GM06990 (cell line): ENCODE data around the gene LPGAT1.
"Not testable (repeated sequence)": the region's sequence is repeated elsewhere in the genome, so short reads cannot be mapped to it uniquely, and the experiment has no call there.

Experiments
- DNase-seq: peaks from one replicate; pipeline ENCODE4 v3.0.0-alpha.2; 2011; ENCODE audit not compliant: insufficient read length; ENCODE audit errors: extremely low read depth
- H3K27me3 ChIP-seq: replicated peaks from 2 replicates; pipeline ENCODE4 v1.6.0; 2011; ENCODE audit warnings: low read length; ENCODE audit not compliant: control insufficient read depth, insufficient read depth
- H3K36me3 ChIP-seq: 2 replicates; pipeline ENCODE4 v1.5.1; 2011; ENCODE audit warnings: low read length; ENCODE audit not compliant: control insufficient read depth, insufficient read depth
- H3K4me3 ChIP-seq: replicated peaks from 2 replicates; pipeline ENCODE4 v1.5.1; 2011; ENCODE audit warnings: low read depth, mild to moderate bottlenecking, control low read depth, low read length
- TF ChIP-seq, protein P1 (sequence below): IDR thresholded peaks from 2 replicates; pipeline ENCODE4 v1.5.1; 2011; ENCODE audit warnings: low read length, control low read depth, mild to moderate bottlenecking, inconsistent platforms; ENCODE audit not compliant: insufficient read depth, poor library complexity, severe bottlenecking

LPGAT1 gene

DNA sequence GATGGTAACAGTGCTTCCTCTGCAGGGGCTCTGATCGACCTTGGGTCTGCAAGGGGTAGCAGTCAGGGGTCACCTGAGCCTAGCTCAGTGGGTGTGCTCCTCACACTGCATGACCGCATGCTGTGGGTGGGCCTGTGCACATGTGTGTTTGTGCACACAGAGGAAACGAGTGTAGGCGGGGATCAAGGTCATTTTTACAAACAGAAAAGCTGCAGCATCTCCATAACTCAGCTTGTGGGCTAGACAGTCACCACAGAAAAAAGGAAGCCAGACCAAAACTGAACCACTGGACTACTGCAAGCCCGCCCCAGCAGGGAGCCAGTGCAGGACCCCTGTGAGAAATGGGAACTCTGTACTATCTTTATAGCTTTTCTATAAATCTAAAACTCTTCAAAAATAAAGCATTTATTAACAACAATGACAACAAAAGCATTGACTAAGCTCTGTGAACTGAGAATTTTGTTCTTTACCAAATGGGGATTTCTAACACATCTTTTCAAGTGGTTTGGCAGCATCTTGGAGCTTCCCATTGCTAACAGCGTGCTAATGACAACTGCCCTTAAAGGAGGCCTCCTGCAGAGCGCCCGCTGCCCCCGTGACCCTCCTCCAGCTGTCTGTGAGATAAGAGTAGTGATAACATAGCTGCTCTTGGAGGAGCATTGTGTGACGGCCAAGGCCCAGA lies 135.3 kb downstream of the LPGAT1 start:
- TF ChIP-seq, protein P1, sequence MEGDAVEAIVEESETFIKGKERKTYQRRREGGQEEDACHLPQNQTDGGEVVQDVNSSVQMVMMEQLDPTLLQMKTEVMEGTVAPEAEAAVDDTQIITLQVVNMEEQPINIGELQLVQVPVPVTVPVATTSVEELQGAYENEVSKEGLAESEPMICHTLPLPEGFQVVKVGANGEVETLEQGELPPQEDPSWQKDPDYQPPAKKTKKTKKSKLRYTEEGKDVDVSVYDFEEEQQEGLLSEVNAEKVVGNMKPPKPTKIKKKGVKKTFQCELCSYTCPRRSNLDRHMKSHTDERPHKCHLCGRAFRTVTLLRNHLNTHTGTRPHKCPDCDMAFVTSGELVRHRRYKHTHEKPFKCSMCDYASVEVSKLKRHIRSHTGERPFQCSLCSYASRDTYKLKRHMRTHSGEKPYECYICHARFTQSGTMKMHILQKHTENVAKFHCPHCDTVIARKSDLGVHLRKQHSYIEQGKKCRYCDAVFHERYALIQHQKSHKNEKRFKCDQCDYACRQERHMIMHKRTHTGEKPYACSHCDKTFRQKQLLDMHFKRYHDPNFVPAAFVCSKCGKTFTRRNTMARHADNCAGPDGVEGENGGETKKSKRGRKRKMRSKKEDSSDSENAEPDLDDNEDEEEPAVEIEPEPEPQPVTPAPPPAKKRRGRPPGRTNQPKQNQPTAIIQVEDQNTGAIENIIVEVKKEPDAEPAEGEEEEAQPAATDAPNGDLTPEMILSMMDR: no peak
- no peak overlapping the region for H3K4me3 ChIP-seq
- no peaks in the 10 kb centered on the region for H3K36me3 ChIP-seq
- no peaks in the 10 kb centered on the region for H3K27me3 ChIP-seq
- peak; percentile 68 for DNase-seq

DNA sequence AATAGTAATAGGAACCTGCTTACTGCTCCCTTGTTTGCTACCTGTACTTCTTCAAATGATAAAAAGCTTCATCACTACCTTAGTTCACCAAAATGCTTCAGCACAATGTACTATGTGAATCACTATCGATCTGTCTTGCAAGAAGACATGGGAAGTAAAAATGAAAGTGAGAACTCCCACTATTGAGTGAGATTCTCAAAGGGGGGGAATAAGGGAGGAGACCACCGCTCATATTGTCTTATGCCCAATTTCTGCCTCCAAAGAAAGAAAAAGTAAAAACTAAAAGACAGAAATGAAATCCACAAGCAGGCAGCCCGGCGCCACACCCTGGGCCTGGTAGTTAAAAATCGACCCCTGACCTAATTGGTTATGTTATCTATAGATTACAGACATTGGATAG lies 136.7 kb downstream of the LPGAT1 start:
- not testable (repeated sequence) for DNase-seq, H3K27me3 ChIP-seq, H3K36me3 ChIP-seq

More for the DNA sequence above, 136.7 kb downstream of the LPGAT1 start:
- not testable (repeated sequence) for H3K4me3 ChIP-seq
